SW480 (cell line): Measurements from ENCODE around the gene TSACC.

Experiments used
- DNase-seq: peaks from one replicate; pipeline ENCODE4 v3.0.0-alpha.2; 2016; ENCODE audit warnings: low spot score

Gene TSACC

DNA sequence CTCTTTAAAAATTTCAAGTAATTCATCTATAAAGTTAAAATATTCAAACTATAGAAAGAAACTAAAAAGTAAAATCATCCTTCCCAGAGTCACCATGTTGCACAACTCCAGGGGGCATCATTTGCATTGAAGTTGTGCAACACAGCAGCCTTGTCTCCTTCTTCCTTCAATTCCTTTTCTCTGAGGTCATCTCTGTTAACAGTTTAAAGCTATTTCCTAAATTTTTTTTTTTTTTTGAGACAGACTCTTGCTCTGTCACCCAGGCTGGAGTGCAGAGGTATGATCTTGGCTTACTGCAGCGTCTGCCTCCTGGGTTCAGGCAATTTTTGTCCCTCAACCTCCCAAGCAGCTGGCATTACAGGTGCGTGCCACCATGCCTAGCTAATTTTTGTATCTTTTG lies 37.8 kb downstream of the TSACC start:
- DNase-seq = no peak

- DNase-seq = no peak
Measured at GRCh38 chr1:156376958-156377919, 38.9 kb downstream of the TSACC start.

- DNase-seq = no peak
Measured at GRCh38 chr1:156378557-156378956, 40.2 kb downstream of the TSACC start.

DNA sequence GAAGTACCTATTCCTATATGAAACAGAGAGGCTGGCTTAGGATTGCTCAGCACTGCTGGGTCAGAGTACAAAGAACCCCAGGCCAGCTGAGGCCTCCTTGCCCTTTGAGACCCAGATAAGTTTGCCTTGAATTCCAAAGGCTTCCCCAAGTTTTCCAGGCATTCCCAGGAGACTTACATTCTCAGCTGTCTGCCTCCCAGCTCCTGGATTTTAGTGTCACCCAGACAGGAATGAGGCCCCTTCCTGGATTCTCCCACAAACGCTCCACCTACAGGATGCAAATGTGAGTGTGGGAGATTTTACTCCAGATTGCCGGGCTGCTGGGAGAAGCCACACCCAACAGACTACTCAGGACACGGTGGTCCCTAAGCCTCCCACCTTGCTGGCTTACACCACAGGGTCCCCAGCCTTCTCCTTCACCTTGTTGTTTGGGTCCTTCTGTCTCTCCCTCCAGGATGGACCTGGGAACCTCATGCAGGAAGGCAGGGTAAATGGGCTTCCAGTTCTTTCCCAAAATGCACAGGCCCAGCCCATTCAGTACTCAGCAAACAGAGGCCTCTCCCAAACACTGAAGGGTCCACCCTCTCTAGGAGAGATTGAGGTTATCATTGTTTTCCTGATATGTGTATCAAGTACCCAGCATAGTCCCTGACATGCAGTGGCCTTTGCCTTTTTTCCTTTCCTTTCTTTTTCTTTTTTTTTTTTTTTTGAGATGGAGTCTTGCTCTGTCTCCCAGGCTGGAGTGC lies 41.3 kb downstream of the TSACC start:
- peak; percentile 60 for DNase-seq

GRCh38 chr1:156382561-156382960 lies 44.2 kb downstream of the TSACC start:
- DNase-seq = no peak

- peak; percentile 62 for DNase-seq
Measured at GRCh38 chr1:156383023-156383422, 44.7 kb downstream of the TSACC start.

GRCh38 chr1:156384007-156384406 lies 45.7 kb downstream of the TSACC start:
- no peak for DNase-seq

DNA sequence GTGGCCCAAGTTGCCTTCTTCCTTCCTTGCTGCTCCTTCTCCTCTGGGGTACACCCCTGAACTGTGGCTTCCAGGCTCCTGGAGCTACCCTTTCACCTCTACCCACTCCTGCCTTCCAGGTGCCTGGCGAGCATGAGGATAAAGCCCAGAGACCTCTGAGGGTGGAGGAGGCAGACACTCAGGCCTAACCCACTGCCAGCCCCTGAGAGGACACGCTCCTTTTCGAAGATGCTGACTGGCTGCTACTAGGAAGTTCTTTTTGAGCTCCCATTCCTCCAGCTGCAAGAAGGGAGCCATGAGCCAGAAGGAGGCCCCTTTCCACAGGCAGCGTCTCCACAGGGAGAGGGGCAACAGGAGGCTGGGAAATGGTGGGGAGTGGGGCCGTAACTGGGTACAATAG lies 46.3 kb downstream of the TSACC start:
- DNase-seq = no peak

DNA sequence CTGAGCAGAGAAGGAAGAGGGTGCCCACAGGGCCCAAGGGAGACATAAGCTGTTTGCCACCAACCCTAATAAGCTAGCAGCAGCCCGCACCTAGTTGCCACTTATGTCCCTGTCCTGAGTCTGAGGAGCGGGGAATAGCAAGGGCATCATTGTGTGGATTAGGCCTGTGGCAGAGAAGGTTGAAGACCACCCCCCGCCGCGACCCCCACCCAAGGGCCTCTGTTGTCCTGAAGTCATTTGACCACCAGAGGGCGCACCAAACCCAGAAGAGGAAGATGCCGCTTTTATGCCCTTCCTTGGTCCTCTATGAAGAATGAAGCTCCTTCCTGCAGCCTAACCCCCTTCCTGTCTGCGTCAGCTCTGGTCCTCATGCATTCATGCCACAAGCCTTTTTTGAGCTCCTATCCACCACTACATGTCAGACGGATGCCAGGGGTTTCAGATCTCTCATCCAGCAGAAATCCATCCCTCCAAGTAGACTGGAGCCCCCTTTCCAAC lies 47.3 kb downstream of the TSACC start:
- peak; percentile 71 for DNase-seq

DNA sequence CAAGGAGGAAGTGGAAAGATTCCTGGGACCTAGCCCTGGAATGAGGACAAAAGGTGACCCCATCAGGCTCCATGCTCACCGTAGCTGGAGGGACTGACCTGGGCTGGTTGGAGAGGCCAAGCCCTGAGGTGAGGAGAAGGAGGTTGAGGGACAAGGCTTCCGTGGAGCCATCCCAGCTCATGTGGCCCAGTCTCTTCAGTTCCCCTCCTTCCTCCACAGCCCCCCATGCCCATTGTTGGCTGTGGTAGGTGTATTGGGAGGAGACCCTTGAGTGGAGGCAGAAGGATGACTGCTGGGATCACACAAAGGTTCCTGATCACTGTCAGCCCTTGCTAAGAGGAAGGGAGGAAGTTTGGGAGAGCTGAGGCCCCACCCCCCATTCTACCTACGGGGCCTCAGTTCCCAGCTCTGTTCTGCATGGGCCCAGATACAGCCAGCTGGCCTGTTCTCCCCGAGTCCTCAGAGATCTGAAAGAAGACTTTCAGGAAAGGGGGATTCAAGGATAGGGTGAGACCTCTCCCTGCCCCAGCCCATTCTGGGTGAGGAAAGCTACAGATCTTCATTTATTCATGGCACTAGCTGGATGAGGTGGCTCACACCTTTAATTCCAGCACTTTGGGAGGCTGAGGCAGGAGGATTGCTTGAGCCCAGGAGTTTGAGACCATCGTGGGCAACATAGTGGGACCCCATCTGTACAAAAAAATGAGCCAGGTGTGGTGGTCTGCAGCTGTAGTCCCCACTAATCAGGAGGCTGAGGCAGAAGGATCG lies 48.0 kb downstream of the TSACC start:
- DNase-seq = no peak

DNA sequence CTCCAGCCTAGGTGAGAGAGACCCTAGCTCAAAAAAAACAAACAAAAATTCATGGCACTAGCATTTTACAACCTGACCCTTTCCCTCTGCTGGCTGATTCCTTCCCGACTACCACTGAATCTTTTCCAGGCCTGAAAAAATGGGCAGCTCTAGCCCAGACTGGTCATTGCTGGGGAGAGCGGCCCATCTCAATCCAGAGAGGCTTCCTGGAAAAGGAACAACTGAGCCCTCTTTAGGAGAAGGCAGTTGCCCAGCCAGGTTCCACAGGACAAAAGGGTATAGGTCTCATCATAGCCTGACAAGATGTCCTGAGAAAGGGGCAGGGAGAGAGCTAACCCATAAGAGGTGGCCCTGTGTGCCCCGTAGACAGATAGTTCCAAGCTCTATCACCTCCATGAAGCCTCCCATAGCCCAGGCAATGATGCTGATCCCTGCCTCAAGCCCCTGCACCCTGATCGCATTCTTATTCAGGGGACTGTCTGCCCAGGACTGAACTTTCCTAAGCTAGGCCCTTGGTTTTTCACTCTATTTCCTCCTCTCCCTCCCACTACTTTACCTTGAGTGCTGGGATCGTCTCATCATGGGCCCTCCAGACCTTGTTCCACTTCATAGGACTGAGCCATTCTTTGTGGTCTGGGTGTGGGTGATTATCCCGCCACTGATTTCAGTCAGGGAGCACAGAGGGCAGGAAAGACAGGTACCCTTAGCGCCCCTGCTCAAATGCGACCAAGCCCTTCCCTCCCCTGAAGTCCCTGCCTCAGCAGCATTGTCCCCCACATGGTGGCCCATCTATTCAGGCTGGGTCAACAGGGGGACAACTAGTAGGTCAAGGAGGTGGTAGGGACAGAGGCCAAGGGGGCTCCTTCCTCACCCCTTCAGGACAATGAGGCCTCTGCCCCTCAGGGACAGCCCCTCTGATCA lies 48.9 kb downstream of the TSACC start:
- no peak for DNase-seq

GRCh38 chr1:156387870-156388173 lies 49.5 kb downstream of the TSACC start:
- no peak for DNase-seq

GRCh38 chr1:156388174-156389137 lies 50.1 kb downstream of the TSACC start:
- no peak for DNase-seq

DNA sequence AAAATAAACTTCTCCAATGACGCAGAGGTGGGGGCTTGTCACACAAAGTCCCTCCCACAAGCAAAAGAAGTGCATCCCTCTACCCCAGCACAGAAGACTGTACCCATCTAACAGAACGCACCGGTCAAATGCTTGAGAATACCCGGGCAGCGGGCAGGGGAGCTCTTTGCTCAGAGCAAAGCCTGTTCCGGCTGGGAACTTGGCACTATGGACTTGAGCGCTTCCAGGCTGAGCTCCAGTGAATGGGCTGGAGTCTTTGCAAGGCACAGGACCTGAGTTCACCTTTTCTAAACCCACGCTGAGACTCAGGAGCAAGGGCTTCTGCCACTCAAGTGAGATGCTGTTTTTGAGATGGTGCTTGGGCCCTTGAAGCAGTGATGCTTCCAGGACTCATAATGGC lies 51.0 kb downstream of the TSACC start:
- no peak for DNase-seq

GRCh38 chr1:156390469-156391365 lies 52.4 kb downstream of the TSACC start:
- no peak for DNase-seq

GRCh38 chr1:156391366-156391677 lies 53.0 kb downstream of the TSACC start:
- no peak for DNase-seq

DNA sequence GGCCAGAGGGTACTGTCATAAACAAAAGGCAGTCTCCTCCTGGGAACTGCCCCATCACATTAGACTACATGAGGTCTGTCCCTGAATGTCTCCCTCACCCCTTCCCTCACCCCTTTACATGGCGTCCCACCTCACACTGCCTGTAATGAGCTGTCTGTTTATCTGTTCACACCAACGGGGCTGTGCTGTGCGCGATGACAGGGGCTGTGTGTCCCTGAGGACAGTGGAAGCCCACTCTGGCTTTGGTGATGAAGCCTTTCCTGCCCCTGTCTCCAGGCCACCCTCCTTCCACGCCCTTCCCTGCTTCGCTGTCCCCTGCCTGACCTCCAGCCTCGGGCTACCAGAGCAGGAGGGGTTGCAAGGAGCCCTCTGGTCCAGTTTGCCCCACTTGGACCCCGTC lies 53.4 kb downstream of the TSACC start:
- no peak for DNase-seq

DNA sequence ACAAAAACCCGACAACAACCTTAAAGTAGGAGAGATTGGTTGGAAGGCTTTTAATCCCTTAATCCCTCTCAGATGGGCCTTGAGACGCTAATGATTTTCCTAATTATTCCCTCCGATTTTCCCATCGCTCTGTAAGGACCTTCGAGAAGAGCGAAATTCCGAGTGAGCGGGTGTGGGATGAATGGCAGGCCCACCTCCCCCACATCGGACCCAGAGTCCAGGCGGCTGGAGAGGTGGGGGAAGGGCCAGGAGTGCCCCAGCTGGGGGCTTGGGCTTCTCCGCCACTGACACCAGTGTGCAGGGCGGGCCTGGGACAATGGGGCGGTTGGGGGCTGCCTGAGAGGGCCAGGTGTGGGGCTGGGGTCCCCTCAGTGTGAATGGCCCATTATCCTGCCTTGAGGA lies 54.1 kb downstream of the TSACC start:
- DNase-seq = no peak

GRCh38 chr1:156393095-156393494 lies 54.8 kb downstream of the TSACC start:
- no peak for DNase-seq
